22Rv1 (cell line): Measurements from ENCODE around the gene TPRX1.
A peak's percentile ranks its signal among the peaks of the same experiment; 100 is the strongest.

ENCODE experiments used
- ZFX ChIP-seq: fragments of 450-650 bp; IDR thresholded peaks from 2 replicates; pipeline ENCODE4 v1.6.1; 2017; ENCODE audit warnings: antibody characterized with exemption, borderline replicate concordance
- TF ChIP-seq, protein P1 (sequence below): fragments of 450-650 bp; IDR thresholded peaks from 2 replicates; pipeline ENCODE4 v1.5.1; 2017; ENCODE audit warnings: mild to moderate bottlenecking

GRCh38 chr19:47813304-47813994 is 9.1 kb upstream of the TPRX1 start:
- TF ChIP-seq, protein P1, sequence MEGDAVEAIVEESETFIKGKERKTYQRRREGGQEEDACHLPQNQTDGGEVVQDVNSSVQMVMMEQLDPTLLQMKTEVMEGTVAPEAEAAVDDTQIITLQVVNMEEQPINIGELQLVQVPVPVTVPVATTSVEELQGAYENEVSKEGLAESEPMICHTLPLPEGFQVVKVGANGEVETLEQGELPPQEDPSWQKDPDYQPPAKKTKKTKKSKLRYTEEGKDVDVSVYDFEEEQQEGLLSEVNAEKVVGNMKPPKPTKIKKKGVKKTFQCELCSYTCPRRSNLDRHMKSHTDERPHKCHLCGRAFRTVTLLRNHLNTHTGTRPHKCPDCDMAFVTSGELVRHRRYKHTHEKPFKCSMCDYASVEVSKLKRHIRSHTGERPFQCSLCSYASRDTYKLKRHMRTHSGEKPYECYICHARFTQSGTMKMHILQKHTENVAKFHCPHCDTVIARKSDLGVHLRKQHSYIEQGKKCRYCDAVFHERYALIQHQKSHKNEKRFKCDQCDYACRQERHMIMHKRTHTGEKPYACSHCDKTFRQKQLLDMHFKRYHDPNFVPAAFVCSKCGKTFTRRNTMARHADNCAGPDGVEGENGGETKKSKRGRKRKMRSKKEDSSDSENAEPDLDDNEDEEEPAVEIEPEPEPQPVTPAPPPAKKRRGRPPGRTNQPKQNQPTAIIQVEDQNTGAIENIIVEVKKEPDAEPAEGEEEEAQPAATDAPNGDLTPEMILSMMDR, result peak; percentile 82
- no peak for TF ChIP-seq ZFX
